Keratinocyte (primary cell): Measurements from ENCODE around the gene ALG6. TPM values are rescaled to one million over a fixed set of nuclear protein-coding genes. Genes with fewer than 3 reads are reported as not detected.

Source experiments
- DNase-seq: peaks from one replicate; pipeline ENCODE4 v3.0.0-alpha.2; 2011; ENCODE audit warnings: low read depth, missing footprints, low spot score
- FAIRE-seq: peaks from 2 replicates; lab custom pipeline; 2011; peaks lifted over from hg19 to GRCh38; lab: Jason Lieb, UNC
- H2AFZ ChIP-seq: 2 replicates; pipeline ENCODE4 v1.6.0; 2012; ENCODE audit warnings: low read length, control low read depth, inconsistent platforms; ENCODE audit not compliant: control insufficient read depth
- H3K27ac ChIP-seq: 2 replicates; pipeline ENCODE4 v1.5.1; 2011; ENCODE audit warnings: low read length; ENCODE audit not compliant: control insufficient read depth, insufficient read depth
- H3K27me3 ChIP-seq: 3 replicates; pipeline ENCODE4 v1.6.0; 2011; ENCODE audit warnings: low read length; ENCODE audit not compliant: control insufficient read depth, insufficient read depth; ENCODE audit errors: extremely low read depth
- H3K36me3 ChIP-seq, 2 experiments: 2 replicates in 1 of 2; 3 replicates in 1 of 2; pipeline ENCODE4 v1.5.1; 2011; ENCODE audit warnings: low read length in 2 of 2, mild to moderate bottlenecking in 1 of 2; ENCODE audit not compliant: control insufficient read depth in 2 of 2, insufficient read depth in 2 of 2; ENCODE audit errors: extremely low read depth in 1 of 2
- H3K4me1 ChIP-seq: 3 replicates; pipeline ENCODE4 v1.5.1; 2011; ENCODE audit warnings: low read length; ENCODE audit not compliant: control insufficient read depth, insufficient read depth; ENCODE audit errors: extremely low read depth
- H3K4me2 ChIP-seq: 3 replicates; pipeline ENCODE4 v1.6.0; 2011; ENCODE audit warnings: low read depth, low read length; ENCODE audit not compliant: control insufficient read depth, insufficient read depth; ENCODE audit errors: extremely low read depth
- H3K4me3 ChIP-seq, 3 experiments: fragments of 200-600 bp in 1 of 3; sonication (generic) in 1 of 3; 2 replicates in 2 of 3; 3 replicates in 1 of 3; pipeline ENCODE4 v1.5.1; 2011 to 2016; ENCODE audit warnings: low read length in 3 of 3, mild to moderate bottlenecking in 3 of 3, control low read depth in 2 of 3, inconsistent platforms in 1 of 3, low read depth in 1 of 3, mixed read lengths in 1 of 3, mixed run types in 1 of 3, moderate library complexity in 1 of 3; ENCODE audit not compliant: control insufficient read depth in 2 of 3, insufficient read depth in 2 of 3; ENCODE audit errors: extremely low read depth in 1 of 3
- H3K79me2 ChIP-seq: 2 replicates; pipeline ENCODE4 v1.6.0; 2012; ENCODE audit warnings: low read length; ENCODE audit not compliant: control insufficient read depth, insufficient read depth
- H3K9ac ChIP-seq: 3 replicates; pipeline ENCODE4 v1.6.0; 2011; ENCODE audit warnings: low read length; ENCODE audit not compliant: control insufficient read depth, insufficient read depth; ENCODE audit errors: extremely low read depth
- H3K9me1 ChIP-seq: 3 replicates; pipeline ENCODE4 v1.6.0; 2011; ENCODE audit warnings: low read length; ENCODE audit not compliant: control insufficient read depth, insufficient read depth; ENCODE audit errors: extremely low read depth
- H3K9me3 ChIP-seq: 2 replicates; pipeline ENCODE4 v1.5.1; 2012; ENCODE audit warnings: low read depth, low read length; ENCODE audit not compliant: control insufficient read depth
- H4K20me1 ChIP-seq: 3 replicates; pipeline ENCODE4 v1.6.0; 2011; ENCODE audit warnings: low read length; ENCODE audit not compliant: control insufficient read depth, insufficient read depth; ENCODE audit errors: extremely low read depth
- EZH2 ChIP-seq: IDR thresholded peaks from one replicate; pipeline ENCODE4 v1.6.1; 2012; ENCODE audit warnings: inconsistent platforms, mild to moderate bottlenecking, low read length, moderate library complexity
- dilution Hi-C: fragments of 300-500 bp; cut with MboI; formaldehyde crosslinking; loops from one replicate; pipeline ENCODE4 v1.7.0; 2020; ENCODE audit warnings: low sequenced_read_pairs; ENCODE audit not compliant: extremely low pct_ligation_motif_present
- polyA plus RNA-seq, 5 experiments: library from polyadenylated mRNA; depleted of rRNA in 3 of 5; stranded (reverse) in 3 of 5; stranded (forward) in 1 of 5; unstranded in 1 of 5; fragments of >200 nt; gene quantifications; 1 replicate in 1 of 5; 2 replicates in 3 of 5; 3 replicates in 1 of 5; pipeline versions ENCODE4 v1.2.1 to v1.2.3, GENCODE V29; 2011 to 2012; ENCODE audit warnings: missing spikeins in 2 of 5, low read depth in 1 of 5, low replicate concordance in 1 of 5
- TF ChIP-seq, protein P1 (sequence below), 3 experiments: IDR thresholded peaks in 1 of 3; conservative IDR thresholded peaks in 1 of 3; optimal IDR thresholded peaks in 1 of 3; 2 replicates in 2 of 3; 3 replicates in 1 of 3; pipeline versions ENCODE3 to v1.5.1; 2011; ENCODE audit warnings: low read length in 3 of 3, mild to moderate bottlenecking in 3 of 3, moderate library complexity in 2 of 3, control low read depth in 1 of 3, inconsistent platforms in 1 of 3; ENCODE audit not compliant: insufficient read depth in 2 of 3; ENCODE audit errors: extremely low read depth in 1 of 3

Gene ALG6
- polyA plus RNA-seq, 1 donor (not counting 4 experiments of a cell fraction or from before 2014, with no cell fraction given) = 20.5 TPM

GRCh38 chr1:63480057-63480456 lies 112.6 kb downstream of the ALG6 start:
- H3K36me3 ChIP-seq = no peaks in the 10 kb centered on the region
- FAIRE-seq (no peak), DNase-seq (no peak)
- no peak overlapping the region for H3K9ac ChIP-seq
- H3K9me3 ChIP-seq = no peaks in the 10 kb centered on the region
- no peak overlapping the region for H3K27ac ChIP-seq
- TF ChIP-seq, protein P1, sequence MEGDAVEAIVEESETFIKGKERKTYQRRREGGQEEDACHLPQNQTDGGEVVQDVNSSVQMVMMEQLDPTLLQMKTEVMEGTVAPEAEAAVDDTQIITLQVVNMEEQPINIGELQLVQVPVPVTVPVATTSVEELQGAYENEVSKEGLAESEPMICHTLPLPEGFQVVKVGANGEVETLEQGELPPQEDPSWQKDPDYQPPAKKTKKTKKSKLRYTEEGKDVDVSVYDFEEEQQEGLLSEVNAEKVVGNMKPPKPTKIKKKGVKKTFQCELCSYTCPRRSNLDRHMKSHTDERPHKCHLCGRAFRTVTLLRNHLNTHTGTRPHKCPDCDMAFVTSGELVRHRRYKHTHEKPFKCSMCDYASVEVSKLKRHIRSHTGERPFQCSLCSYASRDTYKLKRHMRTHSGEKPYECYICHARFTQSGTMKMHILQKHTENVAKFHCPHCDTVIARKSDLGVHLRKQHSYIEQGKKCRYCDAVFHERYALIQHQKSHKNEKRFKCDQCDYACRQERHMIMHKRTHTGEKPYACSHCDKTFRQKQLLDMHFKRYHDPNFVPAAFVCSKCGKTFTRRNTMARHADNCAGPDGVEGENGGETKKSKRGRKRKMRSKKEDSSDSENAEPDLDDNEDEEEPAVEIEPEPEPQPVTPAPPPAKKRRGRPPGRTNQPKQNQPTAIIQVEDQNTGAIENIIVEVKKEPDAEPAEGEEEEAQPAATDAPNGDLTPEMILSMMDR (optimal IDR thresholded peaks at IDR 0.05 in 1 of 3, IDR thresholded peaks at IDR 0.05 in 1 of 3, conservative IDR thresholded peaks at IDR 0.05 in 1 of 3; ENCODE audit: extremely low read depth in 1 of 3, insufficient read depth in 2 of 3, low read length in 3 of 3) = no peak
- no peak for TF ChIP-seq EZH2
- dilution Hi-C loops = no loop called here
- H3K27me3 ChIP-seq = no peaks in the 10 kb centered on the region
- no peaks in the 10 kb centered on the region for H3K79me2 ChIP-seq
- no peak overlapping the region for H3K4me3 ChIP-seq
- H3K4me2 ChIP-seq = no peak overlapping the region
- H3K9me1 ChIP-seq = no peaks in the 10 kb centered on the region
- no peak overlapping the region for H2AFZ ChIP-seq
- no peaks in the 10 kb centered on the region for H4K20me1 ChIP-seq
- no peaks in the 10 kb centered on the region for H3K4me1 ChIP-seq

DNA sequence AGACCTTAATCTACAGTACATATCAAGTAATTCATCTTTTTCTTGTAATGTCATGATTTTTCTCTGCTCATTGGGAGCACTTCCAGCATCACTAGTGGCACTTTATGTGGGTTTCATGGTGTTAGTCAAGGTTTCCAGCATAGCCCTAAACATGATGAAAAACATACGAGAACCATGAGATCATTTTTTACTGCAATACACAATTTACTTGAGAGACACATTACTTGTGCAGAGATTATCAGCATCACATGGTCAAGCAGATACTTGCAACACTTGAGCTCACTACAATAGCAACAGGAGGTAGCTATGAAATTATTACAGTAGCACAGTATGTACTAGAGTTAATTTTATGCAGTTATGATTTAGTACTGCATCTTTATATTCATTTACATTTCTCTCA lies 119.2 kb downstream of the ALG6 start:
- no peaks in the 10 kb centered on the region for H3K79me2 ChIP-seq
- no peak overlapping the region for H3K27ac ChIP-seq

More for the DNA sequence above, 119.2 kb downstream of the ALG6 start:
- DNase-seq (no peak), FAIRE-seq (no peak)
- no peaks in the 10 kb centered on the region for H3K36me3 ChIP-seq
- no peaks in the 10 kb centered on the region for H4K20me1 ChIP-seq
- TF ChIP-seq, protein P1 (optimal IDR thresholded peaks at IDR 0.05 in 1 of 3, IDR thresholded peaks at IDR 0.05 in 1 of 3, conservative IDR thresholded peaks at IDR 0.05 in 1 of 3; ENCODE audit: extremely low read depth in 1 of 3, insufficient read depth in 2 of 3, low read length in 3 of 3) = no peak
- no peak for TF ChIP-seq EZH2
- H3K9me1 ChIP-seq = no peaks in the 10 kb centered on the region
- H3K27me3 ChIP-seq = no peaks in the 10 kb centered on the region
- H3K4me3 ChIP-seq = no peak overlapping the region
- no peaks in the 10 kb centered on the region for H3K4me1 ChIP-seq
- no peak overlapping the region for H3K4me2 ChIP-seq
- no peak overlapping the region for H2AFZ ChIP-seq
- dilution Hi-C loops = no loop called here
- H3K9me3 ChIP-seq = no peaks in the 10 kb centered on the region
- H3K9ac ChIP-seq = no peak overlapping the region
